GM12878 (cell line): ENCODE data around the gene LRRC51. TPM values are rescaled to one million over a fixed set of nuclear protein-coding genes. Genes with fewer than 3 reads are reported as not detected.

Experiments
- ATAC-seq: fragments of 200-7000 bp; cut with Tn5 transposase; 3 replicates; pipeline ENCODE4 v1.9.1; 2020; ENCODE audit warnings: mild to moderate bottlenecking, moderate library complexity
- BruUV-seq: library from RNA; stranded (reverse); fragments of 400-500 nt; replicated peaks from 2 replicates; lab custom pipeline; 2021; lab: Mats Ljungman, UMichigan
- CTCF ChIA-PET: fragments of 300-600 bp; sonication (Branson Sonifier 250); formaldehyde crosslinking; extraction: SDS; loops from one replicate; lab custom pipeline; 2021; ENCODE audit warnings: inconsistent platforms; lab: Yijun Ruan, JAX
- POLR2A ChIA-PET: fragments of 350-600 bp; formaldehyde crosslinking; extraction: SDS; loops from one replicate; lab custom pipeline; 2021; ENCODE audit warnings: inconsistent platforms; lab: Charles Lee
- RAD21 ChIA-PET: fragments of 300-600 bp; sonication (Branson Sonifier 250); formaldehyde crosslinking; loops from one replicate; lab custom pipeline; 2023; ENCODE audit warnings: antibody characterized with exemption; ENCODE audit not compliant: unreplicated experiment; lab: Charles Lee
- SMC1A ChIA-PET: fragments of 300-600 bp; sonication (Branson Sonifier 250); formaldehyde crosslinking; loops from one replicate; lab custom pipeline; 2023; ENCODE audit not compliant: unreplicated experiment, uncharacterized antibody; lab: Charles Lee
- DNase-seq: peaks from one replicate; pipeline ENCODE4 v3.0.0-alpha.2; 2011; ENCODE audit warnings: low read depth, low spot score
- FAIRE-seq: peaks from 3 replicates; lab custom pipeline; 2011; peaks lifted over from hg19 to GRCh38; lab: Jason Lieb, UNC
- H2AFZ ChIP-seq: 2 replicates; pipeline ENCODE4 v1.6.0; 2011; ENCODE audit warnings: low read depth, low read length, control low read depth; ENCODE audit not compliant: control insufficient read depth
- H3K27ac ChIP-seq: 2 replicates; pipeline ENCODE4 v1.5.1; 2011; ENCODE audit warnings: control low read depth; ENCODE audit not compliant: control insufficient read depth, insufficient read depth
- H3K27me3 ChIP-seq, 2 experiments: replicated peaks in 1 of 2; 2 replicates each; pipeline versions ENCODE4 v1.6.0 to v1.6.1; 2011; ENCODE audit warnings: low read length in 1 of 2; ENCODE audit not compliant: control insufficient read depth in 2 of 2, insufficient read depth in 2 of 2
- H3K36me3 ChIP-seq, 2 experiments: 2 replicates each; pipeline ENCODE4 v1.5.1; 2011; ENCODE audit warnings: low read length in 1 of 2; ENCODE audit not compliant: control insufficient read depth in 2 of 2, insufficient read depth in 2 of 2
- H3K4me1 ChIP-seq: 2 replicates; pipeline ENCODE4 v1.6.1; 2011; ENCODE audit warnings: mild to moderate bottlenecking, low read length, moderate library complexity, mixed read lengths; ENCODE audit not compliant: control insufficient read depth, insufficient read depth
- H3K4me2 ChIP-seq: 2 replicates; pipeline ENCODE4 v1.6.0; 2011; ENCODE audit warnings: control low read depth; ENCODE audit not compliant: control insufficient read depth, insufficient read depth
- H3K4me3 ChIP-seq: fragments of 200-600 bp; sonication (generic); 2 replicates; pipeline ENCODE4 v1.5.1; 2016
- H3K79me2 ChIP-seq: 2 replicates; pipeline ENCODE4 v1.6.0; 2011; ENCODE audit warnings: low read length; ENCODE audit not compliant: control insufficient read depth, insufficient read depth
- H3K9ac ChIP-seq: 2 replicates; pipeline ENCODE4 v1.8.0; 2011; ENCODE audit warnings: low read length, control low read depth, mixed read lengths; ENCODE audit not compliant: control insufficient read depth, insufficient read depth
- H3K9me3 ChIP-seq: replicated peaks from 3 replicates; pipeline ENCODE4 v1.5.1; 2011; ENCODE audit warnings: mild to moderate bottlenecking, low read length; ENCODE audit not compliant: control insufficient read depth, insufficient read depth
- H4K20me1 ChIP-seq: 2 replicates; pipeline ENCODE4 v1.6.0; 2011; ENCODE audit not compliant: control insufficient read depth, insufficient read depth
- EGR1 ChIP-seq, 2 experiments: IDR thresholded peaks; 1 replicate in 1 of 2; 2 replicates in 1 of 2; pipeline ENCODE4 v1.6.1; 2011 to 2012; ENCODE audit warnings: low read depth in 2 of 2, low read length in 2 of 2, borderline replicate concordance in 1 of 2, mild to moderate bottlenecking in 1 of 2, moderate library complexity in 1 of 2
- ETV6 ChIP-seq, 2 experiments: fragments of 450-650 bp in 1 of 2; IDR thresholded peaks in 1 of 2; conservative IDR thresholded peaks in 1 of 2; 2 replicates each; pipeline ENCODE4 v1.6.1; 2014; ENCODE audit warnings: antibody characterized with exemption in 1 of 2, borderline replicate concordance in 1 of 2, low read depth in 1 of 2, mild to moderate bottlenecking in 1 of 2, moderate library complexity in 1 of 2
- FOS ChIP-seq: IDR thresholded peaks from 3 replicates; pipeline ENCODE4 v1.6.1; 2011; ENCODE audit warnings: borderline replicate concordance; ENCODE audit not compliant: insufficient read length; ENCODE audit errors: extremely low read depth
- HDAC2 ChIP-seq: fragments of 200-600 bp; sonication (generic); IDR thresholded peaks from 2 replicates; pipeline ENCODE4 v1.6.1; 2017
- IRF3 ChIP-seq: fragments of 450-650 bp; IDR thresholded peaks from 2 replicates; pipeline ENCODE4 v1.6.1; 2014; ENCODE audit warnings: mild to moderate bottlenecking
- MTA3 ChIP-seq: IDR thresholded peaks from 2 replicates; pipeline ENCODE4 v1.6.1; 2012; ENCODE audit warnings: low read length, inconsistent platforms, borderline replicate concordance
- NKRF ChIP-seq: fragments of 450-650 bp; conservative IDR thresholded peaks from 2 replicates; pipeline ENCODE4 v1.6.1; 2017; ENCODE audit warnings: mild to moderate bottlenecking, moderate library complexity
- NRF1 ChIP-seq: conservative IDR thresholded peaks from 2 replicates; pipeline ENCODE4 v1.6.1; 2011; ENCODE audit warnings: mild to moderate bottlenecking, low read depth, low read length, improper control_type of control experiment
- SIN3A ChIP-seq: IDR thresholded peaks from 2 replicates; pipeline ENCODE4 v1.6.1; 2012; ENCODE audit warnings: low read depth, low read length, improper control_type of control experiment
- STAT3 ChIP-seq: IDR thresholded peaks from 2 replicates; pipeline ENCODE4 v1.6.1; 2011; ENCODE audit warnings: low read depth, low read length, improper control_type of control experiment
- USF2 ChIP-seq: IDR thresholded peaks from 2 replicates; pipeline ENCODE4 v1.6.1; 2011; ENCODE audit warnings: low read depth, low read length, improper control_type of control experiment, borderline replicate concordance
- YBX1 ChIP-seq: fragments of 450-650 bp; IDR thresholded peaks from 2 replicates; pipeline ENCODE4 v1.6.1; 2016; ENCODE audit warnings: antibody characterized with exemption
- ZBTB11 ChIP-seq: fragments of 450-650 bp; formaldehyde crosslinking; IDR thresholded peaks from 2 replicates; pipeline ENCODE4 v1.5.0; 2022; ENCODE audit warnings: mild to moderate bottlenecking, missing genetic modification characterization
- ZNF384 ChIP-seq: IDR thresholded peaks from 2 replicates; pipeline ENCODE4 v1.6.1; 2012; ENCODE audit warnings: low read depth, mild to moderate bottlenecking, low read length, improper control_type of control experiment, borderline replicate concordance
- ZSCAN29 ChIP-seq: fragments of 450-650 bp; IDR thresholded peaks from 2 replicates; pipeline ENCODE4 v1.6.1; 2017; ENCODE audit warnings: mild to moderate bottlenecking, moderate library complexity
- WGBS: methylation state at CpG from one replicate; pipeline ENCODE4 v1.1.6; 2016; ENCODE audit warnings: low lambda C conversion rate; ENCODE audit not compliant: insufficient replicate concordance, insufficient coverage; ENCODE audit errors: missing lambda C conversion rate; 5-methylcytosine and 5-hydroxymethylcytosine counted together
- in situ Hi-C: fragments of 300-500 bp; cut with MboI; formaldehyde crosslinking; loops from 9 replicates; pipeline ENCODE4 v1.14.3; 2018; ENCODE audit warnings: mixed read lengths
- intact Hi-C: fragments of 100-400 bp; cut with micrococcal nuclease; formaldehyde crosslinking; loops from one replicate; pipeline ENCODE4 v1.14.2; 2022; ENCODE audit not compliant: unreplicated experiment
- polyA plus RNA-seq, 11 experiments: library from polyadenylated mRNA; depleted of rRNA in 4 of 11; unstranded in 6 of 11; stranded (reverse) in 5 of 11; fragments of >200 nt; fragmentation: Nextera tagmentation in 4 of 11; fragmentation: Illumina TruSeq in 1 of 11; extraction: Ambion mirVana in 4 of 11; extraction: Trizol in 1 of 11; gene quantifications; 1 replicate in 1 of 11; 2 replicates in 10 of 11; pipeline versions ENCODE4 v1.2.1 to v1.2.3, GENCODE V29; 2011 to 2016; ENCODE audit warnings: inconsistent platforms in 2 of 11, missing spikeins in 2 of 11, low read depth in 1 of 11
- total RNA-seq, 4 experiments: library from RNA; depleted of rRNA in 3 of 4; stranded (reverse); fragments of >200 nt in 3 of 4; fragmentation: Illumina TruSeq in 1 of 4; extraction: Trizol in 1 of 4; gene quantifications; 2 replicates each; pipeline versions ENCODE4 v1.2.1 to v1.2.3, GENCODE V29; 2013 to 2021

The LRRC51 gene
- total and polyA plus RNA-seq, 10 of the 15 experiments (the other 5 are each of a cell fraction or from before 2014, with no cell fraction given): 2.6 to 8.6 (median 5.4) TPM

GRCh38 chr11:72084076-72084475 is 3.4 kb downstream of the LRRC51 start:
- Histone ChIP-seq H3K4me1 (peaks cover 10% of the 10 kb centered on the region), H3K4me3 (no peak overlapping the region), H3K27ac (no peak overlapping the region), H4K20me1 (no peaks in the 10 kb centered on the region), H3K79me2 (peaks cover 10% of the 10 kb centered on the region), H2AFZ (no peak overlapping the region), H3K9me3 (no peaks in the 10 kb centered on the region), H3K4me2 (no peak overlapping the region), H3K9ac (no peak overlapping the region), H3K36me3 (no peaks in the 10 kb centered on the region), H3K27me3 (no peaks in the 10 kb centered on the region)
- SMC1A ChIA-PET: interaction anchor here (0.7 to 4.6 kb wide), 7 partner anchors 11 to 106 kb away, joined by 3 to 62 read pairs (median 15); no protein-coding TSS in a partner anchor
- TF ChIP-seq EGR1 (IDR thresholded peaks at IDR 0.05; ENCODE audit: borderline replicate concordance in 1 of 2, low read depth in 2 of 2, low read length in 2 of 2) (no peak), ZBTB11 (CRISPR knock-in tag) (no peak), FOS (no peak), HDAC2 (no peak), ZSCAN29 (no peak), YBX1 (no peak), ETV6 (conservative IDR thresholded peaks at IDR 0.05 in 1 of 2, IDR thresholded peaks at IDR 0.05 in 1 of 2; ENCODE audit: borderline replicate concordance in 1 of 2, low read depth in 1 of 2) (no peak), ZNF384 (no peak), IRF3 (no peak), NRF1 (no peak), STAT3 (no peak), SIN3A (no peak), NKRF (no peak), USF2 (no peak), MTA3 (no peak)
- RAD21 ChIA-PET: interaction anchor here (1.1 to 4.9 kb wide), 3 partner anchors 44 to 106 kb away, joined by 3 to 30 read pairs (median 16); no protein-coding TSS in a partner anchor
- 92% methylated on average over 4 of the region's 4 CpGs for WGBS
- ATAC-seq: no peak
- intact Hi-C loops: no loop called here
- CTCF ChIA-PET: interaction anchor here (0.6 to 4.0 kb wide), 7 partner anchors 13 to 107 kb away, joined by 3 to 43 read pairs (median 5); no protein-coding TSS in a partner anchor
- DNase-seq: no peak
- POLR2A ChIA-PET: interaction anchor here (0.6 to 1.4 kb wide), 2 partner anchors 19 to 53 kb away, joined by 4 to 14 read pairs; partner anchors contain the start of gene LAMTOR1
- in situ Hi-C loops: no loop called here
- no peak for FAIRE-seq
- no TSS peak for BruUV-seq
